ENCODE data around the gene NCS1.

- TF ChIP-seq CTCF (conservative IDR thresholded peaks at IDR 0.05; ENCODE audit: low read depth, low read length) (no peak), EZH2 (IDR thresholded peaks at IDR 0.05; ENCODE audit: borderline replicate concordance, low read depth, low read length, poor library complexity, severe bottlenecking) (no peak)
These were observed 28.0 kb downstream of the NCS1 start for GRCh38 chr9:130200038-130200849.
